Measurements from ENCODE around the gene ECE1.

DNA sequence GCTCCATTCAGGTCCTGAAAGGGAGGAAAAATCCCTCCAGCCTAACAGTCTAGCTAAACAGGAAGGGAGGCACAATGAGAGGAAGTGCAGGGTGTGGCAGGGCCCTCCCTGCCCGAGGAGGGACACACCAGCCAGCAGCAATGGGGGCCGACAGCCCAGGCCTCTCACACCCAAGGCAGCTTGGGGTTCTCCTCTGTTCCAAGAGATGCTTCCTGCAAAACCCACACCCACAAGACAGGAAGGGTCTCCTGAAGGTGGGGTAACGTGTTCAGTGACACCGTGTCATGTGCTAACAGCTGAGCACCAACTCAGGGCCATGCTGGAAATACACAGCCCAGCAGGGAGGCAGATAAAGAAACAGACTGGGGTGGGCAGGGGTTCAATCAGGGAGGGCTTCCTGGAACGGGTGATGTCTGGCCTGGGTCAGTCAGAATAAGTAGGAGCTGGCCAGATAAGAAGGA lies 10.2 kb downstream of the ECE1 start:
- TF ChIP-seq EZH2 (IDR thresholded peaks at IDR 0.05; ENCODE audit: borderline replicate concordance, low read depth, low read length, severe bottlenecking), result no peak
- TF ChIP-seq, protein P1, sequence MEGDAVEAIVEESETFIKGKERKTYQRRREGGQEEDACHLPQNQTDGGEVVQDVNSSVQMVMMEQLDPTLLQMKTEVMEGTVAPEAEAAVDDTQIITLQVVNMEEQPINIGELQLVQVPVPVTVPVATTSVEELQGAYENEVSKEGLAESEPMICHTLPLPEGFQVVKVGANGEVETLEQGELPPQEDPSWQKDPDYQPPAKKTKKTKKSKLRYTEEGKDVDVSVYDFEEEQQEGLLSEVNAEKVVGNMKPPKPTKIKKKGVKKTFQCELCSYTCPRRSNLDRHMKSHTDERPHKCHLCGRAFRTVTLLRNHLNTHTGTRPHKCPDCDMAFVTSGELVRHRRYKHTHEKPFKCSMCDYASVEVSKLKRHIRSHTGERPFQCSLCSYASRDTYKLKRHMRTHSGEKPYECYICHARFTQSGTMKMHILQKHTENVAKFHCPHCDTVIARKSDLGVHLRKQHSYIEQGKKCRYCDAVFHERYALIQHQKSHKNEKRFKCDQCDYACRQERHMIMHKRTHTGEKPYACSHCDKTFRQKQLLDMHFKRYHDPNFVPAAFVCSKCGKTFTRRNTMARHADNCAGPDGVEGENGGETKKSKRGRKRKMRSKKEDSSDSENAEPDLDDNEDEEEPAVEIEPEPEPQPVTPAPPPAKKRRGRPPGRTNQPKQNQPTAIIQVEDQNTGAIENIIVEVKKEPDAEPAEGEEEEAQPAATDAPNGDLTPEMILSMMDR (IDR thresholded peaks at IDR 0.05; ENCODE audit: borderline replicate concordance, extremely low read depth, low read length, poor library complexity, severe bottlenecking), result no peak

Measured in DND-41 (cell line).